Amniotic stem cell (primary cell): ENCODE data around the gene VEPH1.

Experiments
- DNase-seq: peaks from one replicate; lab custom pipeline; 2025; lab: John Stamatoyannopoulos, UW

Gene VEPH1

DNA sequence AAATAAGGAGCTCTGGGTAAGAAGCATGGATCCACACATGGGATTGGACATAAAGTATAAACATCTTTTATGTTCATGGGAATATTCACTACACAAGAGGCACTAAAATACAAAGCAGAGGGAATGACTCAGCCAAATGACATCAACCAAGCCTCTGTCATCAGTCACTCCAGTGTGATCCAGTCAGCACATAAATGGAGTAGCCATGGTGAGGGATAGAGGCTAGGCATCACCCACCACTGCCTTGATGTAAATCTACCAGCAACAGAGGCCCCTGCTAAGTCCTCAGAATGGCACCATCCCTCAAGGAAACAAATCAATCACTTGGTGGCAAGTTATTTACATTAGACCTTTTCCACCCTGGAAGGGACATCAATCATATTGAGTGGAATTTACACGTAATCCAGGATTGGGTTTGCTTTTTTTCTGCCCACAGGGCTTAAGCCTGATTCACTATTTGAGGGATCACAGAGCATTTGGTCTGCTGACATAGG, 27.2 kb downstream of the VEPH1 start:
- no peak for DNase-seq

- no peak for DNase-seq
These were observed 30.6 kb downstream of the VEPH1 start for GRCh38 chr3:157472648-157473047.

GRCh38 chr3:157471064-157471463, 32.2 kb downstream of the VEPH1 start:
- no peak for DNase-seq

DNA sequence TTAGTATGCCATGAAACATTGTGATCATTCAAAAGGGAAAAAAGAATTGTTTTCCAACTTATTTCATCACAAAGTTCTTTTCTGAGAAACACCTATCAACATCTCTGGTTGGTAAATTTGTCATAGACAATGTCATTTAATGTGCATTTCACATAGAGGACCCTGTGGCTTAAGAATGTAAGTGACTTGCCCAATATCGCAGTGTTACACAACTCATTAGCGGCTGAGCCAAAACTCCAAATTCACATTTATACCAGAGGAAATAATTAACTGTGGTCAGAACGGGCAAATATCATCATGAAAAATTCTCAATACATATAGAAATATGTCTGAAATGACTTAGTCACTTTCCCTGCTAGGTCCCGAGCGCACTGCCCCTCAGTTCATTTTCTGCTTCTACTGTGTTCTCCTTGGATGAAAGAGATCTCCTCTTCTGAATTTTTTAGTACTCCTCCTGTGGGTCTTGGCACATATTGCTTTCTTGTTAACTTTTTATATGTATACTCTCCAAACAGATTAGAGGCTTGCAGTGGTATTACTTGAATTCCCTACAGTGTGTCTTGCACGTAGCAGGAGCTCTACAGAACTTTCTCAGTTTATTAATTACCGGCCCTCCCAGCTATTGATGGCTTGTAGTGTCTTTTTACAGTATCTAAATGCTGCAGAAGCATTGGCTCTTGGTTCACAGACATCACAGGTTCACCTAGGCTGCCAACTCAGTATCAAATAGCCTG, 33.5 kb downstream of the VEPH1 start:
- no peak for DNase-seq

GRCh38 chr3:157467200-157467599, 36.0 kb downstream of the VEPH1 start:
- no peak for DNase-seq

DNA sequence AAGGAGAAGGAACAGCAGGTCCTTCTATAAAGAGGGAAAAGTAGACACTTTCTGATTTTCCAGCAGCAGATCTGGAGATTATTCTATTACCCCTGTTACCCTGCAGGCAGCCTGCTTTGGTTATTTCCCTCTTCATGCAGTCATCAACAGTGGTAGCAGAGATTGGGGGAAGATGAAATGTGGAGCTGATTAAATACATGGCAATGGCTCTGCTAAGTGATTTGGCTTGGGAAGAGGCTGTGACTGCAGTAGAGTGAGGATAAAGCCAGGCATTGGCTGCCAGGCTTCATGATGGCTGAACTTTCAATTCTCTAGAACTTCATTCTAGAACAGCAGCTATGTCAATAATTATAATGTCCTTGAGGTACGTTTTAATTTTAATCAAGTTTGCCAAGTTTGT, 37.5 kb downstream of the VEPH1 start:
- no peak for DNase-seq

DNA sequence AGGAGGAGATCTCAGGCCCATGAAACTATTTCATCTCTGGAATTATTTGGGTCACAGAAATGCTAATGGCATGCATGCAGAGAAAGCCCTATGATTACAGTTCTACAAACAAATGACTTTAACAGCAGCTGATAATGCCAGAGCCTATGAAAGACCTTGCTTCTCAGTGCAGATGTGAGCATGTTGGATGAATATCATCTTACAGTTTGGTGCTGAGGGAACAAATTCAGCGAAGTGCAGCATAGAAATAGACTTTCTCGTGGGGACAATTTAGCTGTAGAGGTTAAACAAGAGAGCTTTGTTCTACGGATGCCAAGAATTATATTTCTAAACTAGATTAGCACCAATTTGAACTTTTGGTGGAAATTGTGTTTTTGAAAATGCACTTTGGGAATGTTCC, 38.9 kb downstream of the VEPH1 start:
- DNase-seq: no peak

DNA sequence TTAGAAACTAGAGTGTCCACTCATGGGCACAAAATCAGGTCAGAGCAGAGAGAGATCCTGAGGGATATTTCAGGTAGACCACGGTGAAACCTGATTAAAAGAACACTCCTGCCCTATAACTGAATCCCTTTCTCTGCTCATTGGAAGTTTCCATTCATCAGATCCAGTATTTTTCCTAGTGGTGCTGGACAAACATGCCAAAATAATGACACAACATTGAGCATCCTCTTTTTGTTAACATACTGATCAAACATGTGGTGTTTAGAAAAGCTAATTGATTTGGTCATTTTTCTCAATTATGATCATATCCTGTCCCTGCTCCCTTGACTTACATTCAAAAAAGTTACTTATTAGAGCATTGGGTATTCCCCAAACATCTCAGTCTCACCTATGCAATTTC, 39.4 kb downstream of the VEPH1 start:
- no peak for DNase-seq

GRCh38 chr3:157460253-157460652, 43.0 kb downstream of the VEPH1 start:
- DNase-seq: no peak

DNA sequence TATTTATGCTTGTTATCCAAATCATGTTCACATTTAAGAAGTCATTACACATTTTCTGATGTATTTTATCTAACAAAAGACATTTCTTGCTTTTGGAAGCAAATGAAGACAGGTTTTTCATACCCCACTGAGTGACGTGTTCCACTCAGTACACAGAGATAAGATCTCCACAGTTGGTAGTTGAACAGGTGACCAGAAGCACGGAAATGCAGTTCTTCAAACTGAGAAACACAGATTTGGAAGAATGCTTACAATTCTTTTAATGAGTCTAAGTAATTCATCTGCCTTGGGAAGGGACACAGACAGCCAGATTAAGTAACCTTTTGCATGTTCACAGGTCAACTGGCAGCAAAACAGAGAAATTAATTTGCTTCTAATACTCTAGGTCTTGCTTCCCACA, 43.5 kb downstream of the VEPH1 start:
- no peak for DNase-seq

DNA sequence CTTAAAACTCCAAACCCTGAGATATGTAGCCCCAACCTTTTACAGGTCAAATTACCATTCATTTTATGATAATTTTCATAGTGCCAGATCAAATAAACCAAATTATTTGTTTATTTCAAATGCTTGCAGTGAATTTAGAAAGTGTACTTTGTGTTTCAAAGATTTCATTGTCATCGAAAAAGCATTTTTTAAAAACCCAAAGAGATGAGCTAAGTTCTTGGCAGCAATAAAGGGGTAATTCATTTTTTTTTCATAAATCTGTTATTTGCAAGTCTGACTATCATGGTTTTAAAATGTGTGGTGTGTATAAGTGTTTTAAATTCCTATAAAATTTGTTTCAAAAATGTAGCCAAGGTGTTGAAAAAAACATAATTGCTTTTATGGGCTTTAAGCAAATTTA, 49.4 kb downstream of the VEPH1 start:
- DNase-seq: no peak

DNA sequence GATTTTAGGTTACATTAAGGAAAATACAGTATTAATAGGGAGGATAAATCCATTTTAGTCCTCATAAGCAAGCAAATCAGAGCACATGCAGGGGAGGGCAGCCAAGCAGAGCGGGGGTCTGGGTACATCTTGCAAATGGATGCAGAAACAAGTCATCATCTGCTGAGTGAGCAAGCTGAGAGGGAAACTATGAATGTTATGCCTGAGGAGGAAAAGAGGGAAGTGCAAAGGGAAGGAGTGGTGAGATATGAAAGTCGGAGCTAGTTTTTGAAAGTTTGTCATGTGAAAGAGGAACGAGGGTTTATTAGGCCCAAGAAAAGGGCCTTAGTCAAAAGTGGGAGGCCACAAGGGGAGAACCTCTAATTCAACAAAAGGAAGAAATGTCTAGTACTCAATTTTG, 51.1 kb downstream of the VEPH1 start:
- no peak for DNase-seq

- peak; percentile 51 for DNase-seq
These were observed 56.1 kb downstream of the VEPH1 start for GRCh38 chr3:157447026-157447694.

DNA sequence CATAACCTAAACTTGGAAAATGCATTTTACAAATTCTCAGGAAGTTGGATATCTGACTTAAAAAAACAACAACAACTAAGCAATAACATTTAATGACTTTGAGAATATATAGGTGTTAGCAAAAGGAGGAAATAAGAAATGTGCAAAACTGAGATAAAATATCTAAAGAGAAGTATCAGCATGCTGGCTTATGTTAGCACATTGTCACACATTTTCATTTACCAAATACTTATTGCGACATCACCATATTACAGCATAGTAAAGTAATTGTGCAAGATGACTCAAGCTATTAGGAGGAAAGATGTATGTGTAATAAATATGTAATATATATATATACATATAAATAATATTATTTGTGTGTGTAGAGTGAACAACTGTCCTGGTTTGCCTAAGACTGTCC, 57.4 kb downstream of the VEPH1 start:
- DNase-seq: no peak

GRCh38 chr3:157444797-157445184, 58.4 kb downstream of the VEPH1 start:
- no peak for DNase-seq

DNA sequence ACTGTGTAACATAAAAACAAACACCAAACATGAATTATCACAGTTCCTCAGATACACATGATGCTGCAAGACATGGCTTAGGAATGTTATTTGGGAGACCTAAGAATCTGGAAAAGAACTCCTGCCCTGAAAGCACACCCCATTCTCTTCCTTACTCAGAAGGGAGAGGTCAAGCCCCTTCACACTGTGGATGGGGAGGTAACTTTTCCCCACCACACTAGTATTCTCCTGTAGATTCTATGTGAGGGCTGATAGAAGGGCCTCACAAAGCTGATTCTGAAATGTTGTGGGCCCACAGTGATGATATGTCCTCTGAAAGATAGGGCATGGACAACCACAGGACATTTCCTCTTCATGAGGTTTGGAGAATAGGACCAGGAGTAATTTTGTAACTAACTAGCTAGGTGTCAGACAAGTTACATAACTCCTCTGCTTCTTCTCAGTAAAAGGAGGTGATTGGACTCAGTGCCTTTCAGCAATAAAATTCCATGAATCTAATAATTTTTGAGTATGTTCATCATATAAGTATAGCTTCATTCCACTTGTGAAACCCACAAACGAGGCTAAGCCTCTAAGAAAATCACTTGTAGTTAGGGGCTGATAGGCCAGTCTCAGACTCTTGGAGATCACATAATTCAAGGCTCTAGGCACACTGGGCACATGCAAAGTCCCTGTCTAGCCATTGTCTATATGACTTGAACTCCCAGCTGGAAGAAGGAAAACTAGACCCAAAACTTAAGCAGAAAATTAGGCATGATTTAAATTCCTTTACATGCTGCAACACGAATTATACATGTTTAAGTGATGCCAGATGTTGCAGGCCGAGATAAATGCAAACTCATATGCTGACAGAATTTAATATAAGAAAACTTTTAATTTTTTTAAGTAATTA, 59.1 kb downstream of the VEPH1 start:
- no peak for DNase-seq

DNA sequence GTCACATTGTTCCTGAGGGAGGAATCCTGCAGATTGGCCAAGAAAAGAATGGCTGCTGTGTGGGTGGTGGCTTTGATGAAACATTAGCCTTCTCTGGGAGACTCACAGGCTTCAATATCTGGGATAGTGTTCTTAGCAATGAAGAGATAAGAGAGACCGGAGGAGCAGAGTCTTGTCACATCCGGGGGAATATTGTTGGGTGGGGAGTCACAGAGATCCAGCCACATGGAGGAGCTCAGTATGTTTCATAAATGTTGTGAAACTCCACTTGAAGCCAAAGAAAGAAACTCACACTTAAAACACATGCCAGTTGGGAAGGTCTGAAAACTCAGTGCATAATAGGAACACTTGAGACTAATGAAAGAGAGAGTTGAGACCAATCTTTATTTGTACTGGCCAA, 60.5 kb downstream of the VEPH1 start:
- DNase-seq: no peak

DNA sequence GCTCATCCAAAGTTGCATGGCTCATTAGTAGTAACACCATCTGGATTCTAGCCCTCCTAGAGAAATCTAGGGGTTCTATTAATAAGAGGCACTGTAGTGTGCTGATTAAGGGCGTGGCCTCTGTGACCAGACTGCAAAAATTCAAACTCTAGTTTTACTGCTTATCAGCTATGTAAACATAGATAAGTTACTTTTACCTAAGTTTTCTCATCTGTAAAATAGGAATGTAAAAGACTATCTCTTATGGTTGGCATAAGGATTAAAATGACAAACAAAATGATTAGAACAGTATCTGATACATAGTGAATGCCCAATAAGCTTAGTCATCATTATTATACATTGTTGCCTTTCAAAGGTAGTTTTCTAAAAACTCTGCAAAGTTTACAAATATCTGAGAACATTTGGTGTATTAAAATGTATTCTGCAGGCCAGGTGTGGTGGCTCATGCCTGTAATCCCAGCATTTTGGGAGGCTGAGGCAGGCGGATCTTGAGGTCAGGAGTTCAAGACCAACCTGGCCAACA, 62.1 kb downstream of the VEPH1 start:
- no peak for DNase-seq

DNA sequence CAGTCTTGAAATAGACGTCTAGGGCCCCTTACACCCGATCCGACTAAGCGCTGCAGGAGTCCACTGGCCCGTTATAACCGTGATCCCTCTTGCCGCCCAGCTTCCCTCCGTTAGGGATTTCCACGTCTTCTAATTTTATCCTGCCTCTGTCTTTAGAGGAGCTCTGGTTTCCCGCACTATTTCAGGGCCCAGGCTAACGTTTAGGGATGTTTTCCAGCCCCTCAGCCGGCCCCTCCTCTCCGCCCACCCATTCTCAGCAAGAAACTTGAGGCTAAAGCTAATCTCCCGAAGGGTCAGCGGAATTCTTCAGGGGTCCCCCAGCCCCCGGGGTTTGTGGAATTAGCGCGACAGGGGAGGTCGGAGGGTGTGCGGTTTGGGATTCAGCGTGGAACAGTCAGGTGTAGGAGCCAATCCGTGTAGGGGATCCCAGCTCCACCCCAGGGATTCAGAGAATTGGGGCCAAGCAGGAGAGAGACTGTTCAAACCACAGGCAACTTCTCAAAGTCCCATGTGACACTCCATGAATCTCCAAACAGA, 65.0 kb downstream of the VEPH1 start:
- DNase-seq: no peak

DNA sequence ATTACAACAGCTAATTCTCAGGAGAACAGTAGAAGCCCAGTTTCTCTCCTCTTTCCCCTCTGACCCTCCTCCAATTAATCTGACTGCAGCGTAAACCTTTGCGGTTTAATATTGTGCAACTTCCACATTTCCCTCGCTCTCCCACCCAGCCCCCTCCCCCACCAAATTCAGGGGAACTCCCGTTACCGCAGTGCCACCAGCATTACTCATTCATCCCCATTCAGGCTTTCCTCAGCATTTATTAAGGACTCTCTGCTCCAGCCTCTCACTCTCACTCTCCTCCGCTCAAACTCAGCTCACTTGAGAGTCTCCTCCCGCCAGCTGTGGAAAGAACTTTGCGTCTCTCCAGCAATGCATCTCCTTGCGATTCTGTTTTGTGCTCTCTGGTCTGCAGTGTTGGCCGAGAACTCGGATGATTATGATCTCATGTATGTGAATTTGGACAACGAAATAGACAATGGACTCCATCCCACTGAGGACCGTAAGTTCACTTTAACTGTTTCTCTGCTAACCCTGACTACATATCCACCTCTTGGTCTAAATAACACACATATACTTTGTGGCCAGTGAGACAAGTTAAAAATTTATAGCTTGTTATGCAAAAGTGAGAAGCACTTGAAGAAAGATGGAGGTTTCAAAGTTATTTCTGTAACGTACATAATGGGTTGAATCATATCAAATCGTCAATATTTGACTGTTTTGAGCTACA, 66.5 kb downstream of the VEPH1 start, which contains the start of gene PTX3:
PTX3 (plus strand) TSS at position 268 of the 709 bp plus-strand sequence; CDS start at position 352, 84 bp downstream.
- peak; percentile 50 for DNase-seq

DNA sequence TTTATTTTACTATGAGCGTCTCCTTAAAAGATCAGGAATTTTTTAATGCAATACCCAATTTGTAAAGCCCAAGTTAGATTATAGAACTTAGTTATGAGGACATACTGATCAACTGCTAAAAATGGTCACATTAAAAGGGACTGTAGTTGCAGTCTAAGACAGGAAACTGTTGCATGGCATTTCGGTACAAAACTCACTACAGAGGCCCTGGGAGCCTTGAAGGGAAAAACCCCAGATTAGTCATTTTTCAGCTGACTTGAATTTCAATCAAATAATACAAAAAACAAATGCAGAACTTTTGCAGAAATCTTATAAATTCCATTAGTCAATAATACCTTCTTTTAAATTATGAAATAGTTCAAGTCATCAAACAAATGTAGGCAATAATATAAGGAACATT, 73.5 kb downstream of the VEPH1 start:
- DNase-seq: peak; percentile 42
